GM23338 (cell line): ENCODE data around the gene AVPR2. TPM values are rescaled to one million over a fixed set of nuclear protein-coding genes. Genes with fewer than 3 reads are reported as not detected.

Experiments used
- ATAC-seq: fragments of 200-7000 bp; cut with Tn5 transposase; 3 replicates; pipeline ENCODE4 v1.9.1; 2020
- DNase-seq: peaks from one replicate; pipeline ENCODE4 v3.0.0-alpha.2; 2015; ENCODE audit warnings: low spot score
- H2AFZ ChIP-seq: fragments of 200-600 bp; sonication (generic); 2 replicates; pipeline ENCODE4 v1.8.0; 2016; ENCODE audit warnings: antibody characterized with exemption, mild to moderate bottlenecking, moderate library complexity
- H3F3A ChIP-seq: fragments of 200-600 bp; sonication (generic); replicated peaks from 2 replicates; pipeline ENCODE4 v1.8.0; 2017; ENCODE audit warnings: antibody characterized with exemption, mixed run types, low read depth
- H3K27ac ChIP-seq: fragments of 200-600 bp; sonication (generic); 2 replicates; pipeline ENCODE4 v1.6.1; 2016; ENCODE audit warnings: low read depth
- H3K27me3 ChIP-seq: fragments of 200-600 bp; sonication (generic); 2 replicates; pipeline ENCODE4 v1.8.0; 2016; ENCODE audit warnings: mild to moderate bottlenecking, mixed run types, moderate library complexity; ENCODE audit not compliant: insufficient read depth
- H3K36me3 ChIP-seq: fragments of 200-600 bp; sonication (generic); 2 replicates; pipeline ENCODE4 v1.8.0; 2016; ENCODE audit warnings: mild to moderate bottlenecking; ENCODE audit not compliant: insufficient read depth
- H3K4me1 ChIP-seq: fragments of 200-600 bp; sonication (generic); 2 replicates; pipeline ENCODE4 v1.8.0; 2016; ENCODE audit warnings: mild to moderate bottlenecking, moderate library complexity; ENCODE audit not compliant: insufficient read depth
- H3K4me2 ChIP-seq: fragments of 200-600 bp; sonication (generic); 2 replicates; pipeline ENCODE4 v1.7.1; 2017; ENCODE audit warnings: mixed run types
- H3K4me3 ChIP-seq: fragments of 200-600 bp; sonication (generic); 2 replicates; pipeline ENCODE4 v1.6.1; 2016; ENCODE audit warnings: mixed run types
- H3K79me2 ChIP-seq: fragments of 200-600 bp; sonication (generic); replicated peaks from 2 replicates; pipeline ENCODE4 v1.8.0; 2017; ENCODE audit warnings: mild to moderate bottlenecking; ENCODE audit not compliant: insufficient read depth
- H3K9me2 ChIP-seq: fragments of 200-600 bp; sonication (generic); 2 replicates; pipeline ENCODE4 v1.8.0; 2017; ENCODE audit not compliant: insufficient read depth
- H4K20me1 ChIP-seq: fragments of 200-600 bp; sonication (generic); replicated peaks from 2 replicates; pipeline ENCODE4 v1.8.0; 2017; ENCODE audit warnings: mild to moderate bottlenecking; ENCODE audit not compliant: insufficient read depth
- H3K27ac Mint-ChIP-seq: 2 replicates; pipeline ENCODE4 v1.8.0; 2020; ENCODE audit warnings: inconsistent platforms, mild to moderate bottlenecking, moderate library complexity, mixed read lengths
- H3K27me3 Mint-ChIP-seq: 3 replicates; pipeline ENCODE4 v1.8.0; 2022; ENCODE audit warnings: low read depth, mild to moderate bottlenecking, moderate library complexity, mixed read lengths, inconsistent platforms; ENCODE audit not compliant: insufficient read depth, poor library complexity
- H3K36me3 Mint-ChIP-seq: 3 replicates; pipeline ENCODE4 v1.8.0; 2021; ENCODE audit warnings: low read depth, mild to moderate bottlenecking, inconsistent platforms, moderate library complexity, mixed read lengths
- H3K4me1 Mint-ChIP-seq: 3 replicates; pipeline ENCODE4 v1.8.0; 2020; ENCODE audit warnings: mild to moderate bottlenecking, inconsistent platforms, mixed read lengths
- H3K4me3 Mint-ChIP-seq: 3 replicates; pipeline ENCODE4 v1.8.0; 2021; ENCODE audit warnings: moderate library complexity, mild to moderate bottlenecking, inconsistent platforms, mixed read lengths
- H3K9me3 Mint-ChIP-seq: 3 replicates; pipeline ENCODE4 v1.8.0; 2020; ENCODE audit warnings: moderate library complexity, mild to moderate bottlenecking, inconsistent platforms, mixed read lengths
- CREB1 ChIP-seq: fragments of 250-450 bp; sonication (Bioruptor Pico); IDR thresholded peaks from 2 replicates; pipeline ENCODE4 v1.5.0; 2020; ENCODE audit warnings: low read depth, mild to moderate bottlenecking, moderate library complexity
- CTCF ChIP-seq, 2 experiments: fragments of 200-600 bp in 1 of 2; sonication (generic) in 1 of 2; conservative IDR thresholded peaks; 2 replicates each; pipeline versions ENCODE4 v1.5.1 to v1.6.1; 2016 to 2017; ENCODE audit warnings: antibody characterized with exemption in 2 of 2, low read depth in 2 of 2, mild to moderate bottlenecking in 2 of 2, moderate library complexity in 1 of 2
- ETS1 ChIP-seq: IDR thresholded peaks from 2 replicates; pipeline ENCODE4 v1.6.1; 2016; ENCODE audit warnings: antibody characterized with exemption
- EZH2 ChIP-seq: fragments of 200-600 bp; sonication (generic); IDR thresholded peaks from one replicate; pipeline ENCODE4 v1.8.0; 2017; ENCODE audit warnings: antibody characterized with exemption, mild to moderate bottlenecking, low read depth; ENCODE audit not compliant: unreplicated experiment
- JUNB ChIP-seq: IDR thresholded peaks from one replicate; pipeline ENCODE4 v1.6.1; 2016; ENCODE audit warnings: antibody characterized with exemption; ENCODE audit not compliant: unreplicated experiment
- NANOG ChIP-seq: IDR thresholded peaks from 2 replicates; pipeline ENCODE4 v1.6.1; 2016; ENCODE audit warnings: antibody characterized with exemption, borderline replicate concordance
- STAT1 ChIP-seq: IDR thresholded peaks from one replicate; pipeline ENCODE4 v1.6.1; 2016; ENCODE audit warnings: antibody characterized with exemption; ENCODE audit not compliant: unreplicated experiment
- ZNF114 ChIP-seq: fragments of 250-450 bp; sonication (Bioruptor Pico); IDR thresholded peaks from 2 replicates; pipeline ENCODE4 v1.5.0; 2020; ENCODE audit warnings: mild to moderate bottlenecking, moderate library complexity
- ZNF331 ChIP-seq: fragments of 250-450 bp; sonication (Bioruptor Pico); IDR thresholded peaks from 2 replicates; pipeline ENCODE4 v1.5.0; 2020; ENCODE audit warnings: low read depth, mild to moderate bottlenecking, moderate library complexity
- ZNF462 ChIP-seq: fragments of 250-450 bp; sonication (Bioruptor Pico); IDR thresholded peaks from 2 replicates; pipeline ENCODE4 v1.5.0; 2020; ENCODE audit warnings: mild to moderate bottlenecking, moderate library complexity
- polyA plus RNA-seq: library from polyadenylated mRNA; unstranded; fragments of >200 nt; fragmentation: Nextera tagmentation; extraction: Ambion mirVana; gene quantifications from 2 replicates; pipeline ENCODE4 v1.2.1, GENCODE V29; 2016
- total RNA-seq: library from RNA; depleted of rRNA; stranded (reverse); fragments of >200 nt; shearing (Covaris generic); gene quantifications from 2 replicates; pipeline ENCODE4 v1.2.3, GENCODE V29; 2014

Gene AVPR2
- total and polyA plus RNA-seq, 2 experiments from 2014 or later = not detected

- Histone ChIP-seq H3K9me2 (no peaks in the 10 kb centered on the region), H3K27me3 (no peaks in the 10 kb centered on the region), H3K4me1 (peaks cover 5% of the 10 kb centered on the region; the same call in 1 of the 2 replicates), H4K20me1 (no peaks in the 10 kb centered on the region), H3K4me3 (no peak overlapping the region), H3K4me2 (no peak overlapping the region), H3K36me3 (no peaks in the 10 kb centered on the region), H3K27ac (no peak overlapping the region), H3F3A (no peaks in the 10 kb centered on the region), H2AFZ (no peak overlapping the region), H3K79me2 (no peaks in the 10 kb centered on the region)
- Mint-ChIP-seq H3K9me3 (no peaks in the 10 kb centered on the region; the same call in 2 of the 3 replicates), H3K4me1 (peaks cover 26% of the 10 kb centered on the region), H3K27ac (no peak overlapping the region), H3K27me3 (peaks cover 15% of the 10 kb centered on the region), H3K4me3 (no peak overlapping the region), H3K36me3 (no peaks in the 10 kb centered on the region)
- DNase-seq = no peak
- no peak for ATAC-seq
- TF ChIP-seq JUNB (no peak), ETS1 (no peak), STAT1 (no peak)
Measured at GRCh38 chrX:153902385-153902784, 2.1 kb upstream of the AVPR2 start.

GRCh38 chrX:153903238-153903980 lies 1.1 kb upstream of the AVPR2 start:
- H3K27ac Mint-ChIP-seq = peak overlapping the region; percentile 77; the same call in 1 of the 2 replicates
- TF ChIP-seq ZNF331 (CRISPR knock-in tag) (no peak), EZH2 (no peak), CTCF (conservative IDR thresholded peaks at IDR 0.05; ENCODE audit: low read depth in 2 of 2) (no peak), CREB1 (CRISPR knock-in tag) (no peak), STAT1 (no peak), ZNF114 (CRISPR knock-in tag) (no peak), ETS1 (no peak), JUNB (no peak), ZNF462 (no peak), NANOG (no peak)

More at GRCh38 chrX:153903238-153903980, 1.1 kb upstream of the AVPR2 start:
- Histone ChIP-seq H3K36me3 (no peaks in the 10 kb centered on the region), H3K4me3 (no peak overlapping the region), H3K27ac (no peak overlapping the region), H3F3A (no peaks in the 10 kb centered on the region), H3K4me2 (no peak overlapping the region), H3K4me1 (peaks cover 5% of the 10 kb centered on the region; the same call in 1 of the 2 replicates), H2AFZ (no peak overlapping the region), H4K20me1 (no peaks in the 10 kb centered on the region), H3K9me2 (no peaks in the 10 kb centered on the region), H3K79me2 (no peaks in the 10 kb centered on the region), H3K27me3 (no peaks in the 10 kb centered on the region)
- H3K27me3 Mint-ChIP-seq = peaks cover 15% of the 10 kb centered on the region
- H3K4me3 Mint-ChIP-seq = no peak overlapping the region
- H3K36me3 Mint-ChIP-seq = no peaks in the 10 kb centered on the region
- H3K9me3 Mint-ChIP-seq = no peaks in the 10 kb centered on the region; the same call in 2 of the 3 replicates
- no peak for DNase-seq
- peaks cover 26% of the 10 kb centered on the region for H3K4me1 Mint-ChIP-seq
- peak; percentile 10 for ATAC-seq
